ENCODE measurements around the gene FOXP1. TPM values are rescaled to one million over a fixed set of nuclear protein-coding genes. Genes with fewer than 3 reads are reported as not detected.

The FOXP1 gene
- total RNA-seq, 1 donor from 2014 or later: 41.2 TPM

DNA sequence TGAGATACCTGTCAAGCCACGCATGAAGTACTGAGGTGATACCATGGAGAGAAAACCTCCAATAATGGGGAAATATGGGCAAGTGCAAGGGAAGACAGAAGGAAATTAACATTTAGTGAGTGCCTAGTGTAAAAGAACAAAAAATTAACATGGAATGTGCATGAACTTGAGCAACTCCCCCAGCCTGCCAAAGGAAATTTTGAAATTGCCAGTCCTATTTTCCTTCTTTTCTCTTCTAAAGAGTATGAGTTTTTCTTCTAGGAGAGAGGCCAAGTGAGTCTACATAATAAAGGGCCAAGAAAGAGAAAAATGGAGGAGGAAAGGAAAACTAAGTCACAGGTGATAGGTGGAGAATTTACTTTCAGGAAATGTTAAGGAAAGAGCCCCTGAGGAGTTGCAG, 668.7 kb downstream of the FOXP1 start:
- H3K9me3 ChIP-seq (replicated peaks): no peaks in the 10 kb centered on the region
- H3K27me3 ChIP-seq (ENCODE audit: low read depth): no peaks in the 10 kb centered on the region
- H3K36me3 ChIP-seq: no peaks in the 10 kb centered on the region
- no peak overlapping the region for H3K4me3 ChIP-seq
- no peak for TF ChIP-seq CTCF (IDR thresholded peaks at IDR 0.05; ENCODE audit: borderline replicate concordance)
- no peak for DNase-seq
- intact Hi-C loops (cut with micrococcal nuclease): no loop called here
- no peak overlapping the region for H3K27ac ChIP-seq (replicated peaks)
- H3K4me1 ChIP-seq: no peaks in the 10 kb centered on the region

GRCh38 chr3:70911719-70912118, 671.8 kb downstream of the FOXP1 start:
- no peak for DNase-seq
- H3K4me1 ChIP-seq: no peaks in the 10 kb centered on the region
- no peak overlapping the region for H3K27ac ChIP-seq (replicated peaks)
- no peaks in the 10 kb centered on the region for H3K9me3 ChIP-seq (replicated peaks)
- no peaks in the 10 kb centered on the region for H3K27me3 ChIP-seq (ENCODE audit: low read depth)
- H3K4me3 ChIP-seq: no peak overlapping the region
- TF ChIP-seq CTCF (IDR thresholded peaks at IDR 0.05; ENCODE audit: borderline replicate concordance): no peak
- no peaks in the 10 kb centered on the region for H3K36me3 ChIP-seq
- intact Hi-C loops (cut with micrococcal nuclease): no loop called here

- intact Hi-C loops (cut with micrococcal nuclease): no loop called here
- Histone ChIP-seq H3K36me3 (no peaks in the 10 kb centered on the region), H3K27ac (replicated peaks) (no peak overlapping the region), H3K4me1 (no peaks in the 10 kb centered on the region), H3K27me3 (ENCODE audit: low read depth) (no peaks in the 10 kb centered on the region), H3K9me3 (replicated peaks) (peaks cover 13% of the 10 kb centered on the region), H3K4me3 (no peak overlapping the region)
- TF ChIP-seq CTCF (IDR thresholded peaks at IDR 0.05; ENCODE audit: borderline replicate concordance): no peak
- no peak for DNase-seq
Measured at GRCh38 chr3:70905491-70905890, 678.0 kb downstream of the FOXP1 start.

Small RNA genes within 50 kb of the gene (microRNA-seq; reads per million reads assigned to microRNA genes)
- 2.8 reads per million for gene MIR1284

Other genes starting within 250 kb of the FOXP1 start
- gene EIF4E3, start 141.7 kb upstream of the FOXP1 start, total RNA-seq: 48.9 TPM
- 7.3 TPM for gene GPR27, start 170.1 kb upstream of the FOXP1 start, total RNA-seq
- gene PROK2, start 201.4 kb upstream of the FOXP1 start, total RNA-seq: 0.14 TPM